Neural progenitor cell (in vitro differentiated cells): Measurements from ENCODE around the gene SH2D4B. TPM values are rescaled to one million over a fixed set of nuclear protein-coding genes. Genes with fewer than 3 reads are reported as not detected.

Experiments used
- DNase-seq: peaks from one replicate; pipeline ENCODE4 v3.0.0-alpha.2; 2016; ENCODE audit warnings: low spot score
- H2AFZ ChIP-seq: fragments of 200-600 bp; sonication (generic); replicated peaks from 2 replicates; pipeline ENCODE4 v1.6.1; 2016; ENCODE audit warnings: antibody characterized with exemption
- H3F3A ChIP-seq: fragments of 200-600 bp; sonication (generic); 2 replicates; pipeline ENCODE4 v1.6.1; 2016; ENCODE audit warnings: antibody characterized with exemption, low read depth
- H3K27ac ChIP-seq: fragments of 200-600 bp; sonication (generic); 2 replicates; pipeline ENCODE4 v1.5.1; 2016; ENCODE audit warnings: mild to moderate bottlenecking
- H3K27me3 ChIP-seq: fragments of 200-600 bp; sonication (generic); 2 replicates; pipeline ENCODE4 v1.6.1; 2016; ENCODE audit warnings: mild to moderate bottlenecking, moderate library complexity
- H3K36me3 ChIP-seq: fragments of 200-600 bp; sonication (generic); 2 replicates; pipeline ENCODE4 v1.5.1; 2016
- H3K4me1 ChIP-seq: fragments of 200-600 bp; sonication (generic); 2 replicates; pipeline ENCODE4 v1.6.1; 2016; ENCODE audit warnings: mixed run types
- H3K4me2 ChIP-seq: fragments of 200-600 bp; sonication (generic); 2 replicates; pipeline ENCODE4 v1.6.1; 2016
- H3K4me3 ChIP-seq: fragments of 200-600 bp; sonication (generic); 2 replicates; pipeline ENCODE4 v1.5.1; 2016
- H3K79me2 ChIP-seq: fragments of 200-600 bp; sonication (generic); 2 replicates; pipeline ENCODE4 v1.6.1; 2016; ENCODE audit warnings: low read depth
- H3K9ac ChIP-seq: fragments of 200-600 bp; sonication (generic); 2 replicates; pipeline ENCODE4 v1.6.1; 2016
- H3K9me3 ChIP-seq: fragments of 200-600 bp; sonication (generic); 2 replicates; pipeline ENCODE4 v1.5.1; 2016; ENCODE audit warnings: low read depth
- H4K20me1 ChIP-seq: fragments of 200-600 bp; sonication (generic); 2 replicates; pipeline ENCODE4 v1.6.1; 2016; ENCODE audit warnings: low read depth
- H3K27ac Mint-ChIP-seq: 3 replicates; pipeline ENCODE4 v1.8.0; 2021; ENCODE audit warnings: mixed read lengths
- H3K27me3 Mint-ChIP-seq: 2 replicates; pipeline ENCODE4 v1.8.0; 2022; ENCODE audit warnings: low read depth, mild to moderate bottlenecking, inconsistent platforms, moderate library complexity, mixed read lengths; ENCODE audit not compliant: insufficient read depth
- H3K36me3 Mint-ChIP-seq: 3 replicates; pipeline ENCODE4 v1.8.0; 2021; ENCODE audit warnings: mixed read lengths
- H3K4me1 Mint-ChIP-seq: 3 replicates; pipeline ENCODE4 v1.8.0; 2021; ENCODE audit warnings: mixed read lengths
- H3K4me3 Mint-ChIP-seq: 3 replicates; pipeline ENCODE4 v1.8.0; 2021; ENCODE audit warnings: mild to moderate bottlenecking, moderate library complexity, mixed read lengths
- H3K9me3 Mint-ChIP-seq: 3 replicates; pipeline ENCODE4 v1.8.0; 2020; ENCODE audit warnings: mixed read lengths
- CTCF ChIP-seq: fragments of 200-600 bp; sonication (generic); IDR thresholded peaks from 2 replicates; pipeline ENCODE4 v1.5.1; 2017; ENCODE audit warnings: antibody characterized with exemption, mild to moderate bottlenecking
- EZH2 ChIP-seq: fragments of 200-600 bp; sonication (generic); IDR thresholded peaks from 2 replicates; pipeline ENCODE4 v1.6.1; 2017; ENCODE audit warnings: antibody characterized with exemption, mild to moderate bottlenecking, moderate library complexity
- EZH2phosphoT487 ChIP-seq: fragments of 200-600 bp; sonication (generic); IDR thresholded peaks from 2 replicates; pipeline ENCODE4 v1.6.1; 2017; ENCODE audit warnings: antibody characterized with exemption
- total RNA-seq: library from RNA; depleted of rRNA; stranded (reverse); fragments of >200 nt; gene quantifications from 2 replicates; pipeline ENCODE4 v1.2.3, GENCODE V29; 2015; ENCODE audit warnings: low replicate concordance

Gene SH2D4B
- total RNA-seq, 1 donor from 2014 or later: 0.11 TPM

GRCh38 chr10:80501913-80502521 is 35.7 kb upstream of the SH2D4B start:
- no peak for TF ChIP-seq EZH2phosphoT487
- TF ChIP-seq EZH2: no peak
- TF ChIP-seq CTCF: no peak
- no peak overlapping the region for H3K9ac ChIP-seq
- H3K9me3 Mint-ChIP-seq: peaks cover 1% of the 10 kb centered on the region
- H3K4me3 ChIP-seq: no peak overlapping the region
- peaks cover 84% of the 10 kb centered on the region for H3K4me1 Mint-ChIP-seq
- no peak overlapping the region for H3K27ac ChIP-seq
- H3F3A ChIP-seq: peaks cover 16% of the 10 kb centered on the region
- DNase-seq: no peak
- no peaks in the 10 kb centered on the region for H3K36me3 ChIP-seq
- no peak overlapping the region for H2AFZ ChIP-seq
- H3K4me2 ChIP-seq: no peak overlapping the region
- no peaks in the 10 kb centered on the region for H3K27me3 ChIP-seq
- no peak overlapping the region for H3K4me3 Mint-ChIP-seq
- H3K36me3 Mint-ChIP-seq: peaks cover 15% of the 10 kb centered on the region
- H3K27me3 Mint-ChIP-seq: peaks cover 7% of the 10 kb centered on the region
- H4K20me1 ChIP-seq: peaks cover 88% of the 10 kb centered on the region
- peaks cover 78% of the 10 kb centered on the region for H3K79me2 ChIP-seq
- H3K27ac Mint-ChIP-seq: no peak overlapping the region
- no peaks in the 10 kb centered on the region for H3K9me3 ChIP-seq
- peaks cover 50% of the 10 kb centered on the region for H3K4me1 ChIP-seq

GRCh38 chr10:80502621-80503583 is 34.8 kb upstream of the SH2D4B start:
- Mint-ChIP-seq H3K27ac (peak overlapping the region; percentile 70), H3K4me3 (peak overlapping the region; percentile 39), H3K9me3 (no peaks in the 10 kb centered on the region), H3K36me3 (peaks cover 15% of the 10 kb centered on the region), H3K4me1 (peaks cover 82% of the 10 kb centered on the region), H3K27me3 (peaks cover 7% of the 10 kb centered on the region)
- Histone ChIP-seq H3K9ac (no peak overlapping the region), H3K79me2 (peaks cover 72% of the 10 kb centered on the region), H3K36me3 (no peaks in the 10 kb centered on the region), H3K9me3 (no peaks in the 10 kb centered on the region), H3F3A (peaks cover 14% of the 10 kb centered on the region), H2AFZ (no peak overlapping the region), H3K27me3 (no peaks in the 10 kb centered on the region), H4K20me1 (peaks cover 79% of the 10 kb centered on the region), H3K4me2 (peak overlapping the region; percentile 59), H3K4me1 (peaks cover 46% of the 10 kb centered on the region), H3K27ac (no peak overlapping the region), H3K4me3 (no peak overlapping the region)
- TF ChIP-seq EZH2 (no peak), EZH2phosphoT487 (no peak), CTCF (no peak)
- DNase-seq: no peak

- H3K4me1 ChIP-seq: peaks cover 38% of the 10 kb centered on the region
These were observed 34.0 kb upstream of the SH2D4B start for GRCh38 chr10:80503584-80504157.

More at GRCh38 chr10:80503584-80504157, 34.0 kb upstream of the SH2D4B start:
- DNase-seq: peak; percentile 89
- Histone ChIP-seq H3K9ac (no peak overlapping the region), H3K9me3 (no peaks in the 10 kb centered on the region), H3F3A (peaks cover 8% of the 10 kb centered on the region), H3K4me3 (no peak overlapping the region), H4K20me1 (peaks cover 71% of the 10 kb centered on the region), H2AFZ (no peak overlapping the region), H3K27ac (no peak overlapping the region), H3K36me3 (no peaks in the 10 kb centered on the region), H3K4me2 (peak overlapping the region; percentile 59), H3K79me2 (peaks cover 64% of the 10 kb centered on the region), H3K27me3 (no peaks in the 10 kb centered on the region)
- H3K36me3 Mint-ChIP-seq: peaks cover 17% of the 10 kb centered on the region
- H3K27ac Mint-ChIP-seq: peak overlapping the region; percentile 70
- TF ChIP-seq EZH2phosphoT487: peak; percentile 40
- peak; percentile 8 for TF ChIP-seq CTCF
- TF ChIP-seq EZH2: no peak
- peak overlapping the region; percentile 55 for H3K4me3 Mint-ChIP-seq
- H3K9me3 Mint-ChIP-seq: no peaks in the 10 kb centered on the region
- H3K27me3 Mint-ChIP-seq: peaks cover 7% of the 10 kb centered on the region
- H3K4me1 Mint-ChIP-seq: peaks cover 78% of the 10 kb centered on the region
